HG02885 (cell line): Measurements from ENCODE around the gene HINT3.
"Not testable (repeated sequence)": the region's sequence is repeated elsewhere in the genome, so short reads cannot be mapped to it uniquely, and the experiment has no call there.

Source experiments
- ATAC-seq: cut with Tn5 transposase; IDR thresholded peaks from one replicate; pipeline ENCODE4 v1.9.1; 2021; ENCODE audit warnings: mild to moderate bottlenecking; ENCODE audit not compliant: unreplicated experiment, poor library complexity

The HINT3 gene

GRCh38 chr6:125956506-125957390 is at the start of gene HINT3:
Gene HINT3 (plus strand): TSS chr6:125956770. CDS start chr6:125956978, 208 bp downstream.
- ATAC-seq = peak; percentile 91

GRCh38 chr6:125910527-125910926 is 46.0 kb upstream of the HINT3 start:
- peak; percentile 99 for ATAC-seq

- not testable (repeated sequence) for ATAC-seq
Measured at GRCh38 chr6:125911051-125911451, 45.5 kb upstream of the HINT3 start.

GRCh38 chr6:125912430-125912829 is 44.1 kb upstream of the HINT3 start:
- ATAC-seq = not testable (repeated sequence)

- no peak for ATAC-seq
Measured at GRCh38 chr6:125913145-125913544, 43.4 kb upstream of the HINT3 start.

GRCh38 chr6:125913864-125914351 is 42.7 kb upstream of the HINT3 start:
- no peak for ATAC-seq

GRCh38 chr6:125918230-125918629 is 38.3 kb upstream of the HINT3 start:
- no peak for ATAC-seq

- peak; percentile 97 for ATAC-seq
Measured at GRCh38 chr6:125918681-125919566, 37.6 kb upstream of the HINT3 start.

GRCh38 chr6:125919618-125920017 is 37.0 kb upstream of the HINT3 start:
- ATAC-seq = peak; percentile 7

GRCh38 chr6:125922322-125922860 is 34.2 kb upstream of the HINT3 start:
- no peak for ATAC-seq

GRCh38 chr6:125923366-125923877 is 33.1 kb upstream of the HINT3 start:
- ATAC-seq = no peak

GRCh38 chr6:125924169-125924568 is 32.4 kb upstream of the HINT3 start:
- ATAC-seq = no peak

GRCh38 chr6:125924697-125925358 is 31.7 kb upstream of the HINT3 start:
- ATAC-seq = no peak

GRCh38 chr6:125926711-125927110 is 29.9 kb upstream of the HINT3 start:
- no peak for ATAC-seq

- ATAC-seq = no peak
Measured at GRCh38 chr6:125927761-125928160, 28.8 kb upstream of the HINT3 start.

GRCh38 chr6:125930765-125931418 is 25.7 kb upstream of the HINT3 start:
- no peak for ATAC-seq

- peak; percentile 86 for ATAC-seq
Measured at GRCh38 chr6:125931733-125932450, 24.7 kb upstream of the HINT3 start.

- ATAC-seq = peak; percentile 17
Measured at GRCh38 chr6:125932451-125932795, 24.1 kb upstream of the HINT3 start.

GRCh38 chr6:125935520-125935919 is 21.1 kb upstream of the HINT3 start:
- ATAC-seq = not testable (repeated sequence)
